ENCODE data around the gene GAS7.

The GAS7 gene

DNA sequence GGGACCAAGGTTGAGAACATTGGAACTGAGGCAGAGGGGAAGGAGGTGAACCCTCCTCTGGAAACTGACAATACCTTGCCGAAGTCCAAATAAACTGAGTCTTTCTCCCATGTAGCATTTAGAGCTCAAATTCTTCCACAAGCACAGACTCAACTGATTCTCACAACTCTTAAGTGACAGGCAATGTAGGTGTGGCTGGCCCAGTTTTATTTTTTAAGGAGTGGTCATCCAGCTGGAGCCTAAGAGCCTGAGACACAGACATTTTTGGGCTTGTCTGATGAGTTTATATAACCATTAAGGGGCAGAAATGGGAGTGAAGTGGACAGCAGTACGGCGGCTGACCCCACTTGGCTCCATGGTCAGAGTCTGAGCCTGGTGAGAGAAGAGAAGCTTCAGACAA lies 304.2 kb downstream of the GAS7 start:
- no peak overlapping the region for H2AK5ac ChIP-seq (ENCODE audit: low read length)
- no peak overlapping the region for H2BK120ac ChIP-seq (ENCODE audit: insufficient read depth, low read length, poor library complexity)
- H3K27ac ChIP-seq (ENCODE audit: low read depth, low read length), result no peak overlapping the region
- H3K14ac ChIP-seq (ENCODE audit: low read length), result no peak overlapping the region
- no peak overlapping the region for H3K4ac ChIP-seq (ENCODE audit: low read depth, low read length)
- no peak overlapping the region for H3K18ac ChIP-seq (ENCODE audit: low read length)
- H2BK12ac ChIP-seq (ENCODE audit: low read length), result no peak overlapping the region
- DNase-seq, result no peak
- peaks cover 3% of the 10 kb centered on the region for H3K9me3 ChIP-seq (ENCODE audit: insufficient read depth, low read depth, low read length)
- no peak overlapping the region for H3K4me3 ChIP-seq (ENCODE audit: low read depth, low read length)
- H2AFZ ChIP-seq (ENCODE audit: insufficient read depth, low read length, poor library complexity), result no peak overlapping the region
- H3K79me2 ChIP-seq (ENCODE audit: control insufficient read depth, insufficient read depth, low read length, poor library complexity), result no peaks in the 10 kb centered on the region
- no peaks in the 10 kb centered on the region for H3K79me1 ChIP-seq (ENCODE audit: low read length)
- H3K27me3 ChIP-seq (ENCODE audit: insufficient read depth, low read length), result no peaks in the 10 kb centered on the region
- H3K9ac ChIP-seq (ENCODE audit: low read length), result no peak overlapping the region
- no CpG with 5 or more reads among the region's 3 CpGs for WGBS (ENCODE audit: extremely low coverage, insufficient coverage, insufficient read length)
- H3K4me1 ChIP-seq (ENCODE audit: control insufficient read depth in 1 of 2, insufficient read depth in 2 of 2, low read length in 2 of 2), result no peaks in the 10 kb centered on the region
- no peaks in the 10 kb centered on the region for H3K36me3 ChIP-seq (ENCODE audit: control insufficient read depth in 1 of 2, insufficient read depth in 2 of 2, low read length in 2 of 2)
- H4K12ac ChIP-seq (ENCODE audit: low read depth, low read length), result no peak overlapping the region
- no peak overlapping the region for H2BK5ac ChIP-seq (ENCODE audit: low read depth, low read length, poor library complexity)
- no peak overlapping the region for H3K4me2 ChIP-seq (ENCODE audit: low read length)
- H4K91ac ChIP-seq (ENCODE audit: low read depth, low read length), result no peak overlapping the region
- H3K23ac ChIP-seq (ENCODE audit: low read length), result no peak overlapping the region
- H4K8ac ChIP-seq (ENCODE audit: low read depth, low read length), result no peak overlapping the region

DNA sequence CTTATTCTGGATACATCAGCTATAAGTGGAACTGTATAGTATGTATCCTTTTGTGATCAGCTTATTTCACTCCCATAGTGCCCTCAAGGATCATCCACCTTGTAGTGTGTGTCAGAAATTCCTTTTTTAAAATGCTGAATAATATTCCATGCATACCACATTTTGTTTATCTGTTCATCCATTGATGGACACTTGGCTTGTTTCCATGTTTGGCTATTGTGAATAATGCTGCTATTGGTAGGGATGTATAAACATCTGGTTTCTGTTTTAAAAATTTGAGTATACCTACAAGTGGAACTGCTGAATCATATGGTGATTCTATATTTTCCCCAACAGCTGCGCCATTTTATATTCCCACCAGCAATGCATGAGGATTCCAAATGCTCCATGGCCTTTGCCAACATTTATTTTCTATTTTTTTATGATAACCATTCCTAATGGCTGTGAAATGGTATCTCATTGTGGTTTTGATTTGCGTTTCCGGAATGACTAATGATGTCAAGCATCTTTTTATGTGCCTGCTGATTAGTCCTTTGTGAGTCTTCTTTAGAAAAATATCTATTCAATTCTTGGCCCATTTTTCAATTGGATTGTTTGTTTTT lies 304.9 kb downstream of the GAS7 start:
- H2AFZ ChIP-seq (ENCODE audit: insufficient read depth, low read length, poor library complexity), result no peak overlapping the region
- H4K8ac ChIP-seq (ENCODE audit: low read depth, low read length), result no peak overlapping the region
- H2BK120ac ChIP-seq (ENCODE audit: insufficient read depth, low read length, poor library complexity), result no peak overlapping the region
- H3K4me3 ChIP-seq (ENCODE audit: low read depth, low read length), result no peak overlapping the region
- peaks cover 3% of the 10 kb centered on the region for H3K9me3 ChIP-seq (ENCODE audit: insufficient read depth, low read depth, low read length)
- no peak overlapping the region for H3K4me2 ChIP-seq (ENCODE audit: low read length)
- no peak overlapping the region for H3K14ac ChIP-seq (ENCODE audit: low read length)
- no peak overlapping the region for H3K27ac ChIP-seq (ENCODE audit: low read depth, low read length)
- no peak overlapping the region for H3K18ac ChIP-seq (ENCODE audit: low read length)
- no peak overlapping the region for H4K91ac ChIP-seq (ENCODE audit: low read depth, low read length)
- no CpG with 5 or more reads among the region's 3 CpGs for WGBS (ENCODE audit: extremely low coverage, insufficient coverage, insufficient read length)
- no peak overlapping the region for H3K23ac ChIP-seq (ENCODE audit: low read length)
- H3K79me2 ChIP-seq (ENCODE audit: control insufficient read depth, insufficient read depth, low read length, poor library complexity), result no peaks in the 10 kb centered on the region
- no peaks in the 10 kb centered on the region for H3K36me3 ChIP-seq (ENCODE audit: control insufficient read depth in 1 of 2, insufficient read depth in 2 of 2, low read length in 2 of 2)
- H3K9ac ChIP-seq (ENCODE audit: low read length), result no peak overlapping the region
- H2BK12ac ChIP-seq (ENCODE audit: low read length), result no peak overlapping the region
- H2AK5ac ChIP-seq (ENCODE audit: low read length), result no peak overlapping the region
- H3K4ac ChIP-seq (ENCODE audit: low read depth, low read length), result no peak overlapping the region
- H4K12ac ChIP-seq (ENCODE audit: low read depth, low read length), result no peak overlapping the region
- H3K27me3 ChIP-seq (ENCODE audit: insufficient read depth, low read length), result no peaks in the 10 kb centered on the region
- H3K79me1 ChIP-seq (ENCODE audit: low read length), result no peaks in the 10 kb centered on the region
- no peaks in the 10 kb centered on the region for H3K4me1 ChIP-seq (ENCODE audit: control insufficient read depth in 1 of 2, insufficient read depth in 2 of 2, low read length in 2 of 2)
- no peak for DNase-seq
- no peak overlapping the region for H2BK5ac ChIP-seq (ENCODE audit: low read depth, low read length, poor library complexity)

GRCh38 chr17:9890124-9890523 lies 308.3 kb downstream of the GAS7 start:
- H3K27me3 ChIP-seq (ENCODE audit: insufficient read depth, low read length), result no peaks in the 10 kb centered on the region
- no peak overlapping the region for H3K23ac ChIP-seq (ENCODE audit: low read length)
- peak in 1 of 2 donors; percentile 36 for DNase-seq
- H3K27ac ChIP-seq (ENCODE audit: low read depth, low read length), result no peak overlapping the region
- H3K79me2 ChIP-seq (ENCODE audit: control insufficient read depth, insufficient read depth, low read length, poor library complexity), result no peaks in the 10 kb centered on the region
- no peak overlapping the region for H3K18ac ChIP-seq (ENCODE audit: low read length)
- H4K12ac ChIP-seq (ENCODE audit: low read depth, low read length), result no peak overlapping the region
- H3K9me3 ChIP-seq (ENCODE audit: insufficient read depth, low read depth, low read length), result peaks cover 3% of the 10 kb centered on the region
- no peak overlapping the region for H3K4ac ChIP-seq (ENCODE audit: low read depth, low read length)
- no peaks in the 10 kb centered on the region for H3K36me3 ChIP-seq (ENCODE audit: control insufficient read depth in 1 of 2, insufficient read depth in 2 of 2, low read length in 2 of 2)
- no peak overlapping the region for H3K4me3 ChIP-seq (ENCODE audit: low read depth, low read length)
- H3K4me1 ChIP-seq (ENCODE audit: control insufficient read depth in 1 of 2, insufficient read depth in 2 of 2, low read length in 2 of 2), result no peaks in the 10 kb centered on the region
- no CpG with 5 or more reads among the region's 2 CpGs for WGBS (ENCODE audit: extremely low coverage, insufficient coverage, insufficient read length)
- no peaks in the 10 kb centered on the region for H3K79me1 ChIP-seq (ENCODE audit: low read length)
- no peak overlapping the region for H2BK12ac ChIP-seq (ENCODE audit: low read length)
- H4K91ac ChIP-seq (ENCODE audit: low read depth, low read length), result no peak overlapping the region
- no peak overlapping the region for H2BK5ac ChIP-seq (ENCODE audit: low read depth, low read length, poor library complexity)
- H2AFZ ChIP-seq (ENCODE audit: insufficient read depth, low read length, poor library complexity), result no peak overlapping the region
- no peak overlapping the region for H2BK120ac ChIP-seq (ENCODE audit: insufficient read depth, low read length, poor library complexity)
- H3K14ac ChIP-seq (ENCODE audit: low read length), result no peak overlapping the region
- H2AK5ac ChIP-seq (ENCODE audit: low read length), result no peak overlapping the region
- H3K4me2 ChIP-seq (ENCODE audit: low read length), result no peak overlapping the region
- no peak overlapping the region for H3K9ac ChIP-seq (ENCODE audit: low read length)
- H4K8ac ChIP-seq (ENCODE audit: low read depth, low read length), result no peak overlapping the region

GRCh38 chr17:9887508-9887907 lies 310.9 kb downstream of the GAS7 start:
- Histone ChIP-seq H3K79me1 (ENCODE audit: low read length) (no peaks in the 10 kb centered on the region), H3K4ac (ENCODE audit: low read depth, low read length) (no peak overlapping the region), H4K91ac (ENCODE audit: low read depth, low read length) (no peak overlapping the region), H3K4me2 (ENCODE audit: low read length) (no peak overlapping the region), H3K79me2 (ENCODE audit: control insufficient read depth, insufficient read depth, low read length, poor library complexity) (no peaks in the 10 kb centered on the region), H3K4me1 (ENCODE audit: control insufficient read depth in 1 of 2, insufficient read depth in 2 of 2, low read length in 2 of 2) (no peaks in the 10 kb centered on the region), H3K27ac (ENCODE audit: low read depth, low read length) (no peak overlapping the region), H2BK12ac (ENCODE audit: low read length) (no peak overlapping the region), H3K36me3 (ENCODE audit: control insufficient read depth in 1 of 2, insufficient read depth in 2 of 2, low read length in 2 of 2) (no peaks in the 10 kb centered on the region), H4K12ac (ENCODE audit: low read depth, low read length) (no peak overlapping the region), H3K9me3 (ENCODE audit: insufficient read depth, low read depth, low read length) (no peaks in the 10 kb centered on the region), H3K27me3 (ENCODE audit: insufficient read depth, low read length) (no peaks in the 10 kb centered on the region), H3K9ac (ENCODE audit: low read length) (no peak overlapping the region), H3K18ac (ENCODE audit: low read length) (no peak overlapping the region), H4K8ac (ENCODE audit: low read depth, low read length) (no peak overlapping the region), H3K4me3 (ENCODE audit: low read depth, low read length) (no peak overlapping the region), H2BK120ac (ENCODE audit: insufficient read depth, low read length, poor library complexity) (no peak overlapping the region), H2BK5ac (ENCODE audit: low read depth, low read length, poor library complexity) (no peak overlapping the region), H3K23ac (ENCODE audit: low read length) (no peak overlapping the region), H2AK5ac (ENCODE audit: low read length) (no peak overlapping the region), H2AFZ (ENCODE audit: insufficient read depth, low read length, poor library complexity) (no peak overlapping the region), H3K14ac (ENCODE audit: low read length) (no peak overlapping the region)
- no peak for DNase-seq
- no CpG with 5 or more reads among the region's 8 CpGs for WGBS (ENCODE audit: extremely low coverage, insufficient coverage, insufficient read length)

All from trophoblast cell (in vitro differentiated cells and primary cell).